HFF-Myc (cell line): ENCODE results near the gene PRPF4.

Source experiments
- DNase-seq: peaks from one replicate; pipeline ENCODE4 v3.0.0-alpha.2; 2011; ENCODE audit warnings: low read depth; ENCODE audit errors: extremely low read depth
- H3K4me3 ChIP-seq: replicated peaks from 2 replicates; pipeline ENCODE4 v1.5.1; 2011; ENCODE audit warnings: low read depth, mild to moderate bottlenecking, control low read depth, low read length
- CTCF ChIP-seq: IDR thresholded peaks from 2 replicates; pipeline ENCODE4 v1.5.1; 2012; ENCODE audit warnings: mild to moderate bottlenecking, low read depth, low read length, control low read depth; ENCODE audit errors: missing control alignments

The PRPF4 gene

GRCh38 chr9:113267911-113268566 is 7.4 kb upstream of the PRPF4 start:
- DNase-seq, result no peak
- no peak overlapping the region for H3K4me3 ChIP-seq
- no peak for TF ChIP-seq CTCF

DNA sequence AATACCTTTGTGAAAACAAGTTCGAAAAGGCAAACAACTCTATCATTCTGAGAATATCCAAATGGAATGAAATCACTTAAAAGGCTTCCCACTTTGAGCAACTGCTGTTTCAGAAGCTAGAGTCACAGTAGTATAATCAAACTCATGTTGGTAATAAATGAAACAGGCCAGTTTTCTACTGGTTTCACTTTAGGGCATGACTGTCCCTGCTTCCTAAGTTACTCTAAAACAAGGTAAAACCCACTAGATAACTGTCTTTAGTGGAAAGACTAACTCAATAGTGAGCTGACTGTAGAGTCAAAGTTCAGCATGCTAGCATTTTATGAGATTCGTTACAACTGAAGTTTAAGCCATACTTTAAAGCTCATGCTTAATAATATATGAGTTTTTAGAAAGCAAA is 6.1 kb upstream of the PRPF4 start:
- DNase-seq, result no peak
- H3K4me3 ChIP-seq, result no peak overlapping the region
- no peak for TF ChIP-seq CTCF

GRCh38 chr9:113269871-113270270 is 5.6 kb upstream of the PRPF4 start:
- no peak for DNase-seq
- H3K4me3 ChIP-seq, result no peak overlapping the region
- TF ChIP-seq CTCF, result no peak

- DNase-seq, result peak; percentile 44
- H3K4me3 ChIP-seq, result peak overlapping the region; percentile 63
- peak; percentile 50 for TF ChIP-seq CTCF
Observed at GRCh38 chr9:113274474-113275156, 843 bp upstream of the PRPF4 start.

- H3K4me3 ChIP-seq, result no peak overlapping the region
- no peak for DNase-seq
- no peak for TF ChIP-seq CTCF
Observed at GRCh38 chr9:113278840-113279239, 3.4 kb downstream of the PRPF4 start.

DNA sequence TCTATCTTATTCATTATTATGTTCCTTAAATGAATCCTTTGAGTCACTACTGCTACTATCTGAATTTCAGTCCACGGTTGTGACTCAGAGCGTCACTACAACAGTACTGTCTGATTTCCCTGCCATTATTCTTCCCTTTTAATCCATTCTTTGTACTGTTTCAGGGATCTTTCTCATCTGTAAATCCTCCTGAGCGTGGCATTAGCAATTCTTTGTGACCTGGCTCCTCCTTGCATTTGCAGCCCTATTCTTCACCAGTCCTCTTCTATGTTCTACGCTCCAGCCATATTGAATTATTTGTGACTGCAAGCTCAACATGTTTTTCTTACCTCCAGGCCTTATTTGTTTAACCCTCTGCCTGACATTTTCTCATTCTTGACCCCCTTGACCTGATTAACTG is 5.9 kb downstream of the PRPF4 start:
- DNase-seq, result no peak
- H3K4me3 ChIP-seq, result no peak overlapping the region
- TF ChIP-seq CTCF, result no peak

- TF ChIP-seq CTCF, result no peak
- no peak for DNase-seq
Observed at GRCh38 chr9:113289091-113289490, 13.6 kb downstream of the PRPF4 start.

More at GRCh38 chr9:113289091-113289490, 13.6 kb downstream of the PRPF4 start:
- H3K4me3 ChIP-seq, result no peak overlapping the region
